Measurements from ENCODE around the gene HEPACAM2. TPM values are rescaled to one million over a fixed set of nuclear protein-coding genes. Genes with fewer than 3 reads are reported as not detected.

The HEPACAM2 gene
- total and polyA plus RNA-seq, 2 donors (not counting 1 experiment from before 2014, with no cell fraction given): under 0.01 TPM; not detected in 1

DNA sequence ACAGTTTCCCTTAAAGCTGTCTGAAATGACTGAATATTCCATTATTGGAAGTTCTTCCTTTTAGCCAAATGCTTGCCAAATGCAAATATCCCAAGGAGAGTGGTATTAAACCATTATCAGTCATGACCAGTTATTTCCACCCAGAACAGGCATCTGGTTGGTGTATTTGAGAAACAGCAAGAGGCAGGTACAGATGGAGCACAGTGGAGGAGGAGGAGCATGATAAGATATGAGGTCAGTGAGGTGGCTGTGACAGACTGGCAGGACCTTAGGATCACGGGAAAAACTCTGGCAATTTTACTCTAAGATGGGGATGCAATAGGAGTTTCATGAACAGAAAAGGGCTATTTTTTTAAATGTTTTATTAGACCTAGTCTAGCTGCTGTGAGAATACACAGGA, 6.4 kb downstream of the HEPACAM2 start:
- H2AFZ ChIP-seq (ENCODE audit: low read length): no peak overlapping the region
- H3K27ac ChIP-seq (ENCODE audit: insufficient read depth, low read length): no peak overlapping the region
- no peaks in the 10 kb centered on the region for H3K4me1 ChIP-seq (ENCODE audit: control insufficient read depth, extremely low read depth, insufficient read depth, low read length)
- no peak overlapping the region for H3K4me3 ChIP-seq (replicated peaks in 1 of 4; ENCODE audit: control extremely low read depth in 1 of 4, insufficient read depth in 1 of 4, low read depth in 3 of 4, low read length in 4 of 4)
- H3K9me3 ChIP-seq (ENCODE audit: control insufficient read depth, insufficient read depth, low read depth, low read length): no peaks in the 10 kb centered on the region
- no peak overlapping the region for H3K9ac ChIP-seq (ENCODE audit: insufficient read depth, low read length)
- H3K4me2 ChIP-seq (ENCODE audit: extremely low read depth, insufficient read depth, low read length): no peak overlapping the region
- H3K27me3 ChIP-seq (ENCODE audit: control insufficient read depth, insufficient read depth, low read length): peaks cover 22% of the 10 kb centered on the region
- no peaks in the 10 kb centered on the region for H4K20me1 ChIP-seq (ENCODE audit: control insufficient read depth, extremely low read depth, insufficient read depth, low read length)
- no peak for DNase-seq (ENCODE audit: low read depth in 2 of 2)
- H3K36me3 ChIP-seq (ENCODE audit: control insufficient read depth, insufficient read depth, low read length): no peaks in the 10 kb centered on the region
- TF ChIP-seq, protein P1, sequence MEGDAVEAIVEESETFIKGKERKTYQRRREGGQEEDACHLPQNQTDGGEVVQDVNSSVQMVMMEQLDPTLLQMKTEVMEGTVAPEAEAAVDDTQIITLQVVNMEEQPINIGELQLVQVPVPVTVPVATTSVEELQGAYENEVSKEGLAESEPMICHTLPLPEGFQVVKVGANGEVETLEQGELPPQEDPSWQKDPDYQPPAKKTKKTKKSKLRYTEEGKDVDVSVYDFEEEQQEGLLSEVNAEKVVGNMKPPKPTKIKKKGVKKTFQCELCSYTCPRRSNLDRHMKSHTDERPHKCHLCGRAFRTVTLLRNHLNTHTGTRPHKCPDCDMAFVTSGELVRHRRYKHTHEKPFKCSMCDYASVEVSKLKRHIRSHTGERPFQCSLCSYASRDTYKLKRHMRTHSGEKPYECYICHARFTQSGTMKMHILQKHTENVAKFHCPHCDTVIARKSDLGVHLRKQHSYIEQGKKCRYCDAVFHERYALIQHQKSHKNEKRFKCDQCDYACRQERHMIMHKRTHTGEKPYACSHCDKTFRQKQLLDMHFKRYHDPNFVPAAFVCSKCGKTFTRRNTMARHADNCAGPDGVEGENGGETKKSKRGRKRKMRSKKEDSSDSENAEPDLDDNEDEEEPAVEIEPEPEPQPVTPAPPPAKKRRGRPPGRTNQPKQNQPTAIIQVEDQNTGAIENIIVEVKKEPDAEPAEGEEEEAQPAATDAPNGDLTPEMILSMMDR (conservative IDR thresholded peaks at IDR 0.05 in 1 of 2, IDR thresholded peaks at IDR 0.05 in 1 of 2; ENCODE audit: low read depth in 1 of 2, low read length in 2 of 2): no peak
- no peak for TF ChIP-seq EZH2 (IDR thresholded peaks at IDR 0.05; ENCODE audit: low read length, missing control alignments)
- H3K79me2 ChIP-seq (ENCODE audit: control insufficient read depth, insufficient read depth, low read length): no peaks in the 10 kb centered on the region

DNA sequence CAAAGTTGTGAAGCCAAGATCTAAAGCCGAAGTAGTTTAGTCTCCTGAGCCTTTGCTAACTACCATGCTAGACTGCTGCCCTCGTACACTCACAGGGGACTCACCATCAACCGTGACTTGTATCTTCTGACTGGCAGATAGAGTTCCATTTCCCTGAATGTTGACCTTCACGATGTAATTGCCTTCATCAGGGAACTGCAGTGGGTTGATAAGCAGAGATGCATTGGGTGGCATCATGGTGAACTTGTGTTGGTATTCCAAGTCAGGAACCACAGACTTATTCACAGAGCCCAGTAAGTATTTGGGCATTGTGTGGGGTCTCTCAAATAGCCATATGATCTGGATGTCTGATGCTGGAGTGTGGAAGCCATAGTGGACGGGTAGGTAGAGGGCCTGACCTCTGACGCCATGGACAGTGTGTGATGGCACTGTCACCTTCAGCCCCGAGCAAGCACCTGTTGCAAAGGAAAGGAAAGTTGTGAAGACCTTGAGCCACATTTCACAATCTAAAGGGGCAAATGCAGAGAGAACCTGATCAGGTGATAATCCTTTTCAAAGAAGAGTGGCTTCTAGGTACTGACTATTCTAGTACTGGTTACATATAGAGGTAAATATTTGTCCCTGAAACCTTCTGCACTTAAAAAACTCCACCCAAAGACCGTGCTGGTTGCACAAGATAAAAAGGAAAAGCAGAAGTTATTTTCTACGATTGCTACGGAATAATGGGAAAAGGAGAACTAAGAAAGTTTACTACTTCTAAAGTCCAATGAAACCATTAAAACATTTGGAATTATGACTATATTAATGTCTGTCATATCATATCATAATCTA, 7.1 kb downstream of the HEPACAM2 start:
- H3K27me3 ChIP-seq (ENCODE audit: control insufficient read depth, insufficient read depth, low read length): peaks cover 22% of the 10 kb centered on the region

DNA sequence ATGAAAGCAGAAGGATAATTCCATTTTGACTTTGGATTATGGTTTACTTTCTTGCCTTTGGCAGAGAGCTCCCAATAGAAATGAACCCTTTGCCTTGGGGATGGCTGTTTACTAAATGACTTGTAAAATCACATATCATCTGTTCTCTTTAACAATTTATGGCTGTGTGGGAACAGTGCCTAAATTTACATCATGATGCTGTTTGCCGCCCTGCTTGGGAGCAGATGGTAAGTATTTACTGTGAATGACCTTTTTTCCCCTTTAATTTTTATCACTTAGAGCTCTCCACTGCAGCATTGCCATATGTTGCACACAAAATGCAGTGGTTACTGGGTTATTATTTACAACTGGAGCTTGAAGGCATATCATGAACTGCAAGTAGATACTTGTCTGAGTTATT, 13.4 kb downstream of the HEPACAM2 start:
- Histone ChIP-seq H2AFZ (ENCODE audit: low read length) (no peak overlapping the region), H3K4me2 (ENCODE audit: extremely low read depth, insufficient read depth, low read length) (no peak overlapping the region), H3K4me3 (replicated peaks in 1 of 4; ENCODE audit: control extremely low read depth in 1 of 4, insufficient read depth in 1 of 4, low read depth in 3 of 4, low read length in 4 of 4) (no peak overlapping the region), H3K9me3 (ENCODE audit: control insufficient read depth, insufficient read depth, low read depth, low read length) (no peaks in the 10 kb centered on the region), H3K36me3 (ENCODE audit: control insufficient read depth, insufficient read depth, low read length) (no peaks in the 10 kb centered on the region), H3K79me2 (ENCODE audit: control insufficient read depth, insufficient read depth, low read length) (no peaks in the 10 kb centered on the region), H4K20me1 (ENCODE audit: control insufficient read depth, extremely low read depth, insufficient read depth, low read length) (no peaks in the 10 kb centered on the region), H3K27ac (ENCODE audit: insufficient read depth, low read length) (no peak overlapping the region), H3K9ac (ENCODE audit: insufficient read depth, low read length) (no peak overlapping the region), H3K27me3 (ENCODE audit: control insufficient read depth, insufficient read depth, low read length) (peaks cover 5% of the 10 kb centered on the region), H3K4me1 (ENCODE audit: control insufficient read depth, extremely low read depth, insufficient read depth, low read length) (no peaks in the 10 kb centered on the region)
- TF ChIP-seq, protein P1 (conservative IDR thresholded peaks at IDR 0.05 in 1 of 2, IDR thresholded peaks at IDR 0.05 in 1 of 2; ENCODE audit: low read depth in 1 of 2, low read length in 2 of 2): no peak
- TF ChIP-seq EZH2 (IDR thresholded peaks at IDR 0.05; ENCODE audit: low read length, missing control alignments): no peak
- no peak for DNase-seq (ENCODE audit: low read depth in 2 of 2)

More for the DNA sequence above, 7.1 kb downstream of the HEPACAM2 start:
- H3K9me3 ChIP-seq (ENCODE audit: control insufficient read depth, insufficient read depth, low read depth, low read length): no peaks in the 10 kb centered on the region
- H3K4me2 ChIP-seq (ENCODE audit: extremely low read depth, insufficient read depth, low read length): no peak overlapping the region
- TF ChIP-seq, protein P1 (conservative IDR thresholded peaks at IDR 0.05 in 1 of 2, IDR thresholded peaks at IDR 0.05 in 1 of 2; ENCODE audit: low read depth in 1 of 2, low read length in 2 of 2): no peak
- no peak for TF ChIP-seq EZH2 (IDR thresholded peaks at IDR 0.05; ENCODE audit: low read length, missing control alignments)
- H3K9ac ChIP-seq (ENCODE audit: insufficient read depth, low read length): no peak overlapping the region
- no peaks in the 10 kb centered on the region for H3K79me2 ChIP-seq (ENCODE audit: control insufficient read depth, insufficient read depth, low read length)
- no peak overlapping the region for H2AFZ ChIP-seq (ENCODE audit: low read length)
- no peak overlapping the region for H3K27ac ChIP-seq (ENCODE audit: insufficient read depth, low read length)
- H3K36me3 ChIP-seq (ENCODE audit: control insufficient read depth, insufficient read depth, low read length): no peaks in the 10 kb centered on the region
- DNase-seq (ENCODE audit: low read depth in 2 of 2): no peak
- no peak overlapping the region for H3K4me3 ChIP-seq (replicated peaks in 1 of 4; ENCODE audit: control extremely low read depth in 1 of 4, insufficient read depth in 1 of 4, low read depth in 3 of 4, low read length in 4 of 4)
- H4K20me1 ChIP-seq (ENCODE audit: control insufficient read depth, extremely low read depth, insufficient read depth, low read length): no peaks in the 10 kb centered on the region
- H3K4me1 ChIP-seq (ENCODE audit: control insufficient read depth, extremely low read depth, insufficient read depth, low read length): no peaks in the 10 kb centered on the region
